H9 (cell line): ENCODE data around the gene SUMO1. TPM values are rescaled to one million over a fixed set of nuclear protein-coding genes. Genes with fewer than 3 reads are reported as not detected.

Experiments
- DNase-seq: peaks from one replicate; pipeline ENCODE4 v3.0.0-alpha.2; 2017
- H2AFZ ChIP-seq: one replicate; pipeline ENCODE4 v1.6.1; 2013; ENCODE audit warnings: mild to moderate bottlenecking, low read length, control low read depth, moderate library complexity
- H2AK5ac ChIP-seq: 2 replicates; pipeline ENCODE4 v1.6.1; 2013; ENCODE audit warnings: low read length, control low read depth, mixed read lengths; ENCODE audit not compliant: insufficient read length
- H2BK120ac ChIP-seq: one replicate; pipeline ENCODE4 v1.6.1; 2013; ENCODE audit warnings: low read depth, mild to moderate bottlenecking, low read length, control low read depth, inconsistent platforms; ENCODE audit not compliant: poor library complexity, severe bottlenecking
- H2BK12ac ChIP-seq: 2 replicates; pipeline ENCODE4 v1.6.1; 2013; ENCODE audit warnings: low read length, control low read depth, mixed read lengths, low read depth; ENCODE audit not compliant: insufficient read length
- H2BK15ac ChIP-seq: 2 replicates; pipeline ENCODE4 v1.6.1; 2013; ENCODE audit warnings: low read depth, low read length, control low read depth
- H2BK20ac ChIP-seq: one replicate; pipeline ENCODE4 v1.6.1; 2013; ENCODE audit warnings: low read depth, mild to moderate bottlenecking, low read length, control low read depth, inconsistent platforms; ENCODE audit not compliant: poor library complexity, severe bottlenecking
- H2BK5ac ChIP-seq: 2 replicates; pipeline ENCODE4 v1.6.1; 2013; ENCODE audit warnings: low read length, control low read depth, mixed read lengths; ENCODE audit not compliant: insufficient read length
- H3K14ac ChIP-seq: 2 replicates; pipeline ENCODE4 v1.6.1; 2013; ENCODE audit warnings: low read length, control low read depth; ENCODE audit not compliant: insufficient read depth
- H3K18ac ChIP-seq: 2 replicates; pipeline ENCODE4 v1.6.1; 2013; ENCODE audit warnings: low read depth, mild to moderate bottlenecking, mixed read lengths, low read length, control low read depth; ENCODE audit not compliant: insufficient read length
- H3K23ac ChIP-seq: 2 replicates; pipeline ENCODE4 v1.6.1; 2013; ENCODE audit warnings: low read length, control low read depth, mixed read lengths, low read depth; ENCODE audit not compliant: insufficient read length
- H3K23me2 ChIP-seq: 2 replicates; pipeline ENCODE4 v1.6.1; 2013; ENCODE audit warnings: low read depth, mild to moderate bottlenecking, mixed read lengths, low read length, control low read depth; ENCODE audit not compliant: insufficient read length, poor library complexity, severe bottlenecking
- H3K27ac ChIP-seq: 2 replicates; pipeline ENCODE4 v1.5.1; 2013; ENCODE audit warnings: low read length, control low read depth, mixed read lengths, low read depth; ENCODE audit not compliant: insufficient read length
- H3K27me3 ChIP-seq: 2 replicates; pipeline ENCODE4 v1.6.1; 2013; ENCODE audit warnings: low read length, control low read depth, inconsistent platforms; ENCODE audit not compliant: insufficient read depth
- H3K4ac ChIP-seq: 2 replicates; pipeline ENCODE4 v1.6.1; 2013; ENCODE audit warnings: low read depth, mild to moderate bottlenecking, control low read depth, inconsistent platforms, low read length, moderate library complexity
- H3K4me1 ChIP-seq: 2 replicates; pipeline ENCODE4 v1.6.1; 2013; ENCODE audit warnings: low read length, control low read depth, inconsistent platforms; ENCODE audit not compliant: insufficient read depth
- H3K4me2 ChIP-seq: 2 replicates; pipeline ENCODE4 v1.6.1; 2013; ENCODE audit warnings: low read length, control low read depth, mixed read lengths; ENCODE audit not compliant: insufficient read length, insufficient read depth
- H3K56ac ChIP-seq: 2 replicates; pipeline ENCODE4 v1.6.1; 2013; ENCODE audit warnings: low read depth, mild to moderate bottlenecking, mixed read lengths, low read length, control low read depth; ENCODE audit not compliant: insufficient read length
- H3K79me1 ChIP-seq: 2 replicates; pipeline ENCODE4 v1.6.1; 2013; ENCODE audit warnings: low read depth, mild to moderate bottlenecking, moderate library complexity, low read length, control low read depth, inconsistent platforms; ENCODE audit not compliant: insufficient read depth, poor library complexity, severe bottlenecking
- H3K79me2 ChIP-seq: 2 replicates; pipeline ENCODE4 v1.6.1; 2013; ENCODE audit warnings: low read length, control low read depth, inconsistent platforms; ENCODE audit not compliant: insufficient read depth
- H3K9ac ChIP-seq: 2 replicates; pipeline ENCODE4 v1.6.1; 2013; ENCODE audit warnings: low read length, control low read depth, mixed read lengths; ENCODE audit not compliant: insufficient read length; ENCODE audit errors: extremely low read depth
- H3K9me3 ChIP-seq: one replicate; pipeline ENCODE4 v1.6.1; 2013; ENCODE audit warnings: low read depth, low read length, inconsistent platforms; ENCODE audit not compliant: control insufficient read depth
- H3T11ph ChIP-seq: one replicate; pipeline ENCODE4 v1.6.1; 2013; ENCODE audit warnings: mild to moderate bottlenecking, low read length, control low read depth, inconsistent platforms
- H4K20me1 ChIP-seq: one replicate; pipeline ENCODE4 v1.6.1; 2013; ENCODE audit not compliant: control insufficient read depth, insufficient read length, insufficient read depth
- H4K5ac ChIP-seq: 2 replicates; pipeline ENCODE4 v1.6.1; 2013; ENCODE audit warnings: low read depth, mild to moderate bottlenecking, mixed read lengths, low read length, control low read depth; ENCODE audit not compliant: insufficient read length
- H4K8ac ChIP-seq: replicated peaks from 2 replicates; pipeline ENCODE4 v1.6.1; 2013; ENCODE audit warnings: low read length, control low read depth, mixed read lengths, low read depth; ENCODE audit not compliant: insufficient read length
- H4K91ac ChIP-seq: 2 replicates; pipeline ENCODE4 v1.6.1; 2013; ENCODE audit warnings: low read depth, mild to moderate bottlenecking, moderate library complexity, mixed read lengths, low read length, control low read depth; ENCODE audit not compliant: insufficient read length
- H3K27ac Mint-ChIP-seq, 3 experiments: 2 replicates in 2 of 3; 3 replicates in 1 of 3; pipeline ENCODE4 v1.8.0; 2020 to 2021; ENCODE audit warnings: mixed read lengths in 3 of 3, mild to moderate bottlenecking in 1 of 3, moderate library complexity in 1 of 3
- H3K27me3 Mint-ChIP-seq: 2 replicates; pipeline ENCODE4 v1.8.0; 2021; ENCODE audit warnings: low read depth, mild to moderate bottlenecking, moderate library complexity, mixed read lengths
- H3K36me3 Mint-ChIP-seq, 3 experiments: 2 replicates in 2 of 3; 3 replicates in 1 of 3; pipeline ENCODE4 v1.8.0; 2020 to 2021; ENCODE audit warnings: low read depth in 3 of 3, mixed read lengths in 3 of 3; ENCODE audit not compliant: insufficient read depth in 1 of 3
- H3K4me1 Mint-ChIP-seq, 2 experiments: 2 replicates each; pipeline ENCODE4 v1.8.0; 2020; ENCODE audit warnings: mixed read lengths in 2 of 2
- H3K4me3 Mint-ChIP-seq, 2 experiments: 2 replicates in 1 of 2; 3 replicates in 1 of 2; pipeline ENCODE4 v1.8.0; 2020 to 2021; ENCODE audit warnings: mild to moderate bottlenecking in 2 of 2, mixed read lengths in 2 of 2, moderate library complexity in 1 of 2
- H3K9me3 Mint-ChIP-seq, 2 experiments: 2 replicates in 1 of 2; 3 replicates in 1 of 2; pipeline ENCODE4 v1.8.0; 2020; ENCODE audit warnings: mild to moderate bottlenecking in 2 of 2, mixed read lengths in 2 of 2, moderate library complexity in 1 of 2
- WGBS: extraction: QIAGEN DNeasy Blood & Tissue Kit; methylation state at CpG from one replicate; pipeline ENCODE4 v1.1.7; 2013; ENCODE audit warnings: missing lambda C conversion rate, low lambda C conversion rate, mixed read lengths; ENCODE audit not compliant: insufficient read length; ENCODE audit errors: extremely low coverage; 5-methylcytosine and 5-hydroxymethylcytosine counted together
- total RNA-seq: library from RNA; stranded (reverse); gene quantifications from 2 replicates; pipeline ENCODE4 v1.2.1, GENCODE V29; 2021
- TF ChIP-seq, protein P1 (sequence below): fragments of 200-600 bp; sonication (generic); conservative IDR thresholded peaks from 3 replicates; pipeline ENCODE4 v1.8.0; 2021; ENCODE audit warnings: antibody characterized with exemption, mild to moderate bottlenecking

SUMO1 gene
- total RNA-seq, 1 experiment from 2014 or later, result 206 TPM

DNA sequence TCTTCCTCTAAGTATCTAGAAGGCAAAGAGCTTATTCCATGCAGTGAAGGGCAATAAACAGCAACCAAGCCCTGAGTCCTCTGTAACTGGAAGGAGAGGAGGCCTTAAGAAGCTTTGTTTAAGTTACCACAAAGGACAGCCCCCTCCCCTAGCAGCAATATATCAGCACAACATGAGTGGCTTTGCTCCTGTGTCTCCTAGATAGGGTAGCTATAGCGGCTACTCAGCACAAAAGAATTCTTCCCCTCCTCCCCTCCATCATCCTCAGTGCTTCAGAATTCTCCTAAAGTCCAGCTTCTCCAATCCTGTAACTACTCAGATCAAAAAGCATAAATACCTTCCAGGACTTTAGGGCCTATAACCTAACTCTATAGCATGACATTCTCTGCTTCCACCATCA is 16.5 kb downstream of the SUMO1 start:
- no peak for DNase-seq
- H4K5ac ChIP-seq, result no peak overlapping the region
- H3K23me2 ChIP-seq, result no peaks in the 10 kb centered on the region
- no peak overlapping the region for H3K14ac ChIP-seq
- WGBS, result no CpG with 5 or more reads among the region's 1 CpG
- no peak overlapping the region for H2AK5ac ChIP-seq
- H3K9ac ChIP-seq, result peak overlapping the region; percentile 7
- peaks cover 30 to 62% (median 57%) of the 10 kb centered on the region in 3 experiments for H3K36me3 Mint-ChIP-seq
- no peak overlapping the region for H3K4me3 Mint-ChIP-seq
- H2BK20ac ChIP-seq, result no peak overlapping the region
- no peak overlapping the region for H2BK120ac ChIP-seq
- H3K23ac ChIP-seq, result no peak overlapping the region
- no peak overlapping the region for H2BK5ac ChIP-seq
- no peak overlapping the region for H4K8ac ChIP-seq
- H3K4me2 ChIP-seq, result no peak overlapping the region
- no peak overlapping the region for H2BK12ac ChIP-seq
- H3K27ac Mint-ChIP-seq, result peak overlapping the region in 1 of 3 experiments; percentile 9; a peak in 4 of 7 replicates
- peaks cover 11% of the 10 kb centered on the region for H3K79me1 ChIP-seq
- no peak overlapping the region for H3K18ac ChIP-seq
- no peak overlapping the region for H3K4ac ChIP-seq
- no peaks in the 10 kb centered on the region for H3K9me3 Mint-ChIP-seq
- no peak overlapping the region for H3K27ac ChIP-seq
- H3K79me2 ChIP-seq, result peaks cover 26% of the 10 kb centered on the region; the same call in 1 of the 2 replicates
- no peaks in the 10 kb centered on the region; the same call in 1 of the 2 replicates for H3K27me3 Mint-ChIP-seq
- H4K91ac ChIP-seq, result no peak overlapping the region
- H4K20me1 ChIP-seq, result no peaks in the 10 kb centered on the region
- H3K4me1 Mint-ChIP-seq, result peaks cover 4 to 5% of the 10 kb centered on the region in 2 experiments
- H3K9me3 ChIP-seq, result no peaks in the 10 kb centered on the region
- no peak overlapping the region for H2AFZ ChIP-seq
- H3K4me1 ChIP-seq, result no peaks in the 10 kb centered on the region; the same call in 1 of the 2 replicates
- TF ChIP-seq, protein P1, sequence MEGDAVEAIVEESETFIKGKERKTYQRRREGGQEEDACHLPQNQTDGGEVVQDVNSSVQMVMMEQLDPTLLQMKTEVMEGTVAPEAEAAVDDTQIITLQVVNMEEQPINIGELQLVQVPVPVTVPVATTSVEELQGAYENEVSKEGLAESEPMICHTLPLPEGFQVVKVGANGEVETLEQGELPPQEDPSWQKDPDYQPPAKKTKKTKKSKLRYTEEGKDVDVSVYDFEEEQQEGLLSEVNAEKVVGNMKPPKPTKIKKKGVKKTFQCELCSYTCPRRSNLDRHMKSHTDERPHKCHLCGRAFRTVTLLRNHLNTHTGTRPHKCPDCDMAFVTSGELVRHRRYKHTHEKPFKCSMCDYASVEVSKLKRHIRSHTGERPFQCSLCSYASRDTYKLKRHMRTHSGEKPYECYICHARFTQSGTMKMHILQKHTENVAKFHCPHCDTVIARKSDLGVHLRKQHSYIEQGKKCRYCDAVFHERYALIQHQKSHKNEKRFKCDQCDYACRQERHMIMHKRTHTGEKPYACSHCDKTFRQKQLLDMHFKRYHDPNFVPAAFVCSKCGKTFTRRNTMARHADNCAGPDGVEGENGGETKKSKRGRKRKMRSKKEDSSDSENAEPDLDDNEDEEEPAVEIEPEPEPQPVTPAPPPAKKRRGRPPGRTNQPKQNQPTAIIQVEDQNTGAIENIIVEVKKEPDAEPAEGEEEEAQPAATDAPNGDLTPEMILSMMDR, result no peak
- no peak overlapping the region for H3K56ac ChIP-seq
- no peaks in the 10 kb centered on the region for H3K27me3 ChIP-seq
- no peak overlapping the region for H2BK15ac ChIP-seq
- no peak overlapping the region for H3T11ph ChIP-seq
